Left lung (tissue), 10 donors: ENCODE measurements around the gene ATP6AP1. TPM values are rescaled to one million over a fixed set of nuclear protein-coding genes. Genes with fewer than 3 reads are reported as not detected.

ENCODE experiments used
- ATAC-seq: fragments of 200-7000 bp; cut with Tn5 transposase; one replicate; pipeline ENCODE4 v1.9.1; 2020; ENCODE audit warnings: moderate library complexity
- DNase-seq, 4 donors: peaks; one replicate each; pipeline ENCODE4 v3.0.0-alpha.2; 2013 to 2020
- H3K27ac ChIP-seq, 2 donors: fragments of 200-600 bp; sonication (generic) in 1 of 2; one replicate each; pipeline versions ENCODE4 v1.5.0 to v1.8.0; 2020 to 2021
- H3K27me3 ChIP-seq, 2 donors: fragments of 200-600 bp; sonication (generic) in 1 of 2; one replicate each; pipeline versions ENCODE4 v1.5.0 to v1.8.0; 2020 to 2021
- H3K36me3 ChIP-seq, 2 donors: fragments of 200-600 bp; sonication (generic) in 1 of 2; one replicate each; pipeline versions ENCODE4 v1.5.0 to v1.8.0; 2020 to 2021
- H3K4me1 ChIP-seq, 2 donors: fragments of 200-600 bp; one replicate each; pipeline ENCODE4 v1.8.0; 2021
- H3K4me3 ChIP-seq, 2 donors: fragments of 200-600 bp; sonication (generic) in 1 of 2; one replicate each; pipeline versions ENCODE4 v1.5.0 to v1.8.0; 2020 to 2021; ENCODE audit warnings: mild to moderate bottlenecking in 1 of 2
- H3K9me3 ChIP-seq, 2 donors: fragments of 200-600 bp; sonication (generic) in 1 of 2; one replicate each; pipeline versions ENCODE4 v1.5.0 to v1.8.0; 2020 to 2021
- CTCF ChIP-seq, 2 donors: fragments of 200-600 bp; sonication (generic) in 1 of 2; IDR thresholded peaks; one replicate each; pipeline versions ENCODE4 v1.5.0 to v1.8.0; 2021; ENCODE audit warnings: antibody characterized with exemption in 2 of 2
- intact Hi-C, 2 donors: fragments of 100-400 bp; cut with DNase I; formaldehyde crosslinking; loops; one replicate each; pipeline versions ENCODE4 v1.11.2 to v1.14.2; 2022
- polyA plus RNA-seq, 6 donors: library from polyadenylated mRNA; unstranded; fragments of 120-200 nt; gene quantifications; one replicate each; pipeline ENCODE4 v1.2.1, GENCODE V29; 2013; ENCODE audit not compliant: insufficient read length in 6 of 6
- total RNA-seq, 2 donors: library from RNA; stranded (reverse); fragmentation: NEBNext Ultra II Directional; extraction: Animal tissue kit (Norgen Biotek cat#: 25700); gene quantifications; one replicate each; pipeline ENCODE4 v1.2.1, GENCODE V29; 2021
- donor health status: DM: no; HTN: yes; CAD: no.
- donor health status: DM: no; HTN: no; CAD: no.

Gene ATP6AP1
- total and polyA plus RNA-seq, 8 donors: 89.4 to 168 (median 98.7) TPM

GRCh38 chrX:154380153-154380552 is 48.3 kb upstream of the ATP6AP1 start:
- no peak for ATAC-seq
- TF ChIP-seq CTCF (IDR thresholded peaks at IDR 0.05): no peak
- Histone ChIP-seq H3K27ac (peak overlapping the region; percentile 95), H3K9me3 (no peaks in the 10 kb centered on the region), H3K4me1 (peaks cover 0 to 21% of the 10 kb centered on the region in 2 donors), H3K36me3 (no peaks in the 10 kb centered on the region), H3K27me3 (no peaks in the 10 kb centered on the region), H3K4me3 (peak overlapping the region; percentile 56 to 62)
- DNase-seq: no peak
- intact Hi-C loops: no loop called here

GRCh38 chrX:154380787-154381186 is 47.7 kb upstream of the ATP6AP1 start:
- ATAC-seq: no peak
- TF ChIP-seq CTCF (IDR thresholded peaks at IDR 0.05): no peak
- no peaks in the 10 kb centered on the region for H3K9me3 ChIP-seq
- H3K4me1 ChIP-seq: peaks cover 0 to 21% of the 10 kb centered on the region in 2 donors
- peak overlapping the region in 1 of 2 donors; percentile 62 for H3K4me3 ChIP-seq
- H3K27me3 ChIP-seq: no peaks in the 10 kb centered on the region
- no peaks in the 10 kb centered on the region for H3K36me3 ChIP-seq
- no peak overlapping the region for H3K27ac ChIP-seq
- no peak for DNase-seq
- intact Hi-C loops: no loop called here

- no peak for ATAC-seq
- intact Hi-C loops: no loop called here
- H3K9me3 ChIP-seq: no peaks in the 10 kb centered on the region
- TF ChIP-seq CTCF (IDR thresholded peaks at IDR 0.05): no peak
- no peak overlapping the region for H3K27ac ChIP-seq
- no peaks in the 10 kb centered on the region for H3K36me3 ChIP-seq
- no peaks in the 10 kb centered on the region for H3K27me3 ChIP-seq
- H3K4me3 ChIP-seq: no peak overlapping the region
- peaks cover 0 to 21% of the 10 kb centered on the region in 2 donors for H3K4me1 ChIP-seq
- no peak for DNase-seq
Measured at GRCh38 chrX:154381271-154381670, 47.2 kb upstream of the ATP6AP1 start.

DNA sequence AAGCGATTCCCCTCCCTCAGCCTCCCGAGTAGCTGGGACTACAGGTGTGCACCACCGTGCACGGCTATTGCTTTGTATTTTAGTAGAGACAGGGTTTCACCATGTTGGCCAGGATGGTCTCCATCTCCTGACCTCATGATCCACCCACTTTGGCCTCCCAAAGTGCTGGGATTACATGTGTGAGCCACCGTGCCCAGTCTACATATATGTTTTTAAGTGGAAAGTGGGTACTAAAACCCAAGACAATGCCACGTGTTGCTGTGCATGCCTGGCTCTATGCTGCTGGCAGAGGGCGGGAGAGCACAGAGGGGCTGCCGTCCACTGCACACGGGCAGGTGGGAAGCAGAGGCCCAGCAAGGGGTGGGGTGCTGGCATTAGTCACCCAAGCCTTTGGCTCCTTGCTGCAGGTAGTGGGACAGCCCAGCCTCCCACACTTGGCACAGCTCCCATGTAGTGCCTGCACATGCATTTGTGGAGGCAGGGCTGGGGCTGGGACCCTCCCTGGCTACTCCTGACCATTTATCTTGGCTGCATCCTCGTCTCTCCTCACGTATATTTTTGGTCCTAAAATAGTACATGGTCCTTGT is 45.9 kb upstream of the ATP6AP1 start:
- no peaks in the 10 kb centered on the region for H3K9me3 ChIP-seq
- no peak for TF ChIP-seq CTCF (IDR thresholded peaks at IDR 0.05)
- peaks cover 0 to 14% of the 10 kb centered on the region in 2 donors for H3K4me1 ChIP-seq
- no peaks in the 10 kb centered on the region for H3K27me3 ChIP-seq
- no peaks in the 10 kb centered on the region for H3K36me3 ChIP-seq
- H3K27ac ChIP-seq: no peak overlapping the region
- no peak overlapping the region for H3K4me3 ChIP-seq
- DNase-seq: no peak
- no peak for ATAC-seq
- intact Hi-C loops: no loop called here

DNA sequence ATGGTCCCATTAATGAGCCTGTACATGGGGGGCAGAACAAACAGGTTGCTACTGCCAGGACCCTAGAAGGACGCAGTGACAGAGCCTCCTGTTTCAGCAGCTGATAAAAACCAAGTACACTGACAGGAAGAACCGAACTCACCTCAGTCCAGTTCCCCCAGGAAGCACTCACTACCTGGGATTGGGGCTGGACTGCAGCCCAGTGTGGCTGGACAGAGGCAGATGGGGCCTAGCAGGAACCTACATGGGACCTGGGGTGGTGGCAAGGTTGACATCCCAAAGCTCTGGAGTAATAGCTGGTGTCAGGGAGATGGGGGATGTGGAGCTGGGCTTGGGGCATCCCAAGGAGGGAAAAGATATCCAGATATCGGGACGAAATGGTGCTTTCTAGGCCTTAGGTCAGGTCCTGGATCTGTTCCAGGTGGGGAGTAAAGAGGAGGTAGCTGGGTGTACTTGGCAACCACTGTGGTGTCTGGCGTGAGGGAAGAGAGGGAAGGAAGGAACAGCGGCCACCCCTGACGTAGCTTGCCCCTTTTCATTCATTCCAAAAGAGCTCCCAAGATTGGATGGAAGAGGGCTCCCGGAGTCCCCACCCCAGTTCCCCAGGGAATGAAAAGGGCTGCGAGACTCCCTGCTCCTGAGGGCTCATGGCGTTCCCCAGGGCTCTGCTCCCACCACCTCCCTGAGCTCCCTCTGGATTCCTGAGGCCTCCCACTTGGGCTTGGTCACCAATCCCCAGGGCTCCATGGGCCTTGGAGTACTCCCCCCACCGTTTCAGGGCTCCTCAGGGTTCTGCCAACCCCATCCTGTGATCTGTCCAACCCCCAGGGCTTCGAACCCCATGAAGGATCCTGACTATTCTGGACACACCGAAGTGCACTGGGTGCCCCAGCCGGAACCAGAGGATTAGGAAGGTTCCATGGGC is 44.9 kb upstream of the ATP6AP1 start:
- H3K36me3 ChIP-seq: no peaks in the 10 kb centered on the region
- TF ChIP-seq CTCF (IDR thresholded peaks at IDR 0.05): no peak
- H3K4me1 ChIP-seq: peaks cover 0 to 9% of the 10 kb centered on the region in 2 donors
- H3K27me3 ChIP-seq: no peaks in the 10 kb centered on the region
- H3K27ac ChIP-seq: no peak overlapping the region
- no peaks in the 10 kb centered on the region for H3K9me3 ChIP-seq
- intact Hi-C loops: no loop called here
- no peak overlapping the region for H3K4me3 ChIP-seq
- no peak for ATAC-seq
- peak in 1 of 4 donors; percentile 24 for DNase-seq
